ENCODE data around the gene TRAM1L1. TPM values are rescaled to one million over a fixed set of nuclear protein-coding genes. Genes with fewer than 3 reads are reported as not detected.

Gene TRAM1L1
- 4.8 TPM for polyA plus RNA-seq (2013, experiment 1 of 2)
- polyA plus RNA-seq (2013, experiment 2 of 2), result 4.9 TPM

DNA sequence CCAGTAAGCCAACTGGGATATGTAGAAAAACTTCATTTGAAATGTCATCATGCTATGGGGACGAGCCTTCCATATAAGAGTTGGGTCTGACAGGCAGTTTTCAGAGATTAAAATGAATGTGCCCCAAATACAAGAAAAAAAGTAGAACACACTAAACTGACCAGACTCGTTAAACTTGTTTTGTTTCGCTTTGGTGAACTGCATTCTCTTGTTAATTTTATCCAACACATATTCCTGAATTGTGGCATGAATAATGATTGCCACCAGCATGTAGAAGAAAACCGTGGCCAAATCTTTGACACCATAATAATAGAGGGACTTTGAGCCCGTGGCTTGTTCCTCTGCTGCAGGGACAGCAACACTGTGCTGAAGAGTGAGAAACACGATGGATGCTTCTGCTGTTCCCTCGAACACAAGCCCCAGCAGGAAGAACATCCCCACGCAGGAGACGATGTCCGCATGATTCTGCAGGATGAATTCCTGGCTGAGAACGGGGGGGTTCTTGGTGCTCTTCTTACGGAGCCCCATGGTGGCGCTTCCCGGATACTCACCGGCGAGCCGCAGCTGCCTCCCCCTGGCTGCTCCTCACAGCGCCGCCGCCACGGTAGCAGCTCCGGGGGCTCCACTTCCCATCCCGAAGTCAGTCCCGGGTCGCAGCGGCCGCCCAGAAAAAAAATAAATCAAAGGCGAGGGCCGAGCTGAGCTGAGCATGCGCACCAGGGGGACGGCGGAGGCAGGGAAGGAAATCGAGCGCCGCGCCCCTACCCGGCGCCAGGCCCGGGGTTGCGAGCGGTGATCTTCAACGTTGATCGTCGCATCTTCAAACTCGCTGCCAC lies at the start of gene TRAM1L1:
TSS of gene TRAM1L1 (minus strand) at position 711 of the 836 bp plus-strand sequence. CDS start at position 528, 183 bp downstream.
- Histone ChIP-seq H3K27ac (ENCODE audit: low read length, poor library complexity, severe bottlenecking) (peak within 1 kb of the TSS; percentile 4), H2AK5ac (ENCODE audit: low read length, severe bottlenecking) (no peak within 1 kb of the TSS), H3K23ac (ENCODE audit: low read length in 2 of 2) (no peak within 1 kb of the TSS), H3K18ac (ENCODE audit: low read depth in 1 of 2, low read length in 2 of 2) (peak within 1 kb of the TSS; percentile 26 to 75), H2BK5ac (ENCODE audit: low read depth, low read length, poor library complexity, severe bottlenecking) (no peak within 1 kb of the TSS), H2AFZ (ENCODE audit: low read depth, low read length) (peak within 1 kb of the TSS; percentile 11), H3K9me3 (ENCODE audit: control insufficient read depth, low read length) (peaks cover 14% of the 10 kb centered on the region), H3K4ac (ENCODE audit: low read depth in 1 of 2, low read length in 2 of 2) (peak within 1 kb of the TSS in 1 of 2 experiments; percentile 87), H4K91ac (ENCODE audit: low read length) (peak within 1 kb of the TSS; percentile 83), H3K4me3 (ENCODE audit: insufficient read depth in 1 of 2, low read depth in 1 of 2, low read length in 2 of 2) (peak within 1 kb of the TSS; percentile 79 to 85), H3K14ac (ENCODE audit: low read length in 2 of 2) (no peak within 1 kb of the TSS), H3K27me3 (ENCODE audit: control insufficient read depth in 1 of 2, insufficient read depth in 1 of 2, low read length in 2 of 2) (no peaks in the 10 kb centered on the region), H3K79me1 (replicated peaks; ENCODE audit: low read length, poor library complexity, severe bottlenecking) (peaks cover 2% of the 10 kb centered on the region), H3K36me3 (ENCODE audit: control insufficient read depth in 1 of 2, insufficient read depth in 2 of 2, low read depth in 1 of 2, low read length in 2 of 2) (no peaks in the 10 kb centered on the region), H4K8ac (ENCODE audit: low read length) (peak within 1 kb of the TSS; percentile 86), H2BK15ac (ENCODE audit: low read depth, poor library complexity, severe bottlenecking) (no peak within 1 kb of the TSS), H3K4me1 (ENCODE audit: control insufficient read depth, insufficient read depth, low read depth, low read length) (no peaks in the 10 kb centered on the region), H2BK12ac (ENCODE audit: low read length in 2 of 2) (peak within 1 kb of the TSS in 1 of 2 experiments; percentile 83), H3K4me2 (ENCODE audit: low read length, poor library complexity, severe bottlenecking) (peak within 1 kb of the TSS; percentile 77), H3K9ac (ENCODE audit: low read length) (peak within 1 kb of the TSS; percentile 91), H2BK120ac (ENCODE audit: low read depth, low read length) (peak within 1 kb of the TSS; percentile 49)
- DNase-seq, result peak; percentile 79
- 6% methylated on average over 39 of the region's 45 CpGs for WGBS

DNA sequence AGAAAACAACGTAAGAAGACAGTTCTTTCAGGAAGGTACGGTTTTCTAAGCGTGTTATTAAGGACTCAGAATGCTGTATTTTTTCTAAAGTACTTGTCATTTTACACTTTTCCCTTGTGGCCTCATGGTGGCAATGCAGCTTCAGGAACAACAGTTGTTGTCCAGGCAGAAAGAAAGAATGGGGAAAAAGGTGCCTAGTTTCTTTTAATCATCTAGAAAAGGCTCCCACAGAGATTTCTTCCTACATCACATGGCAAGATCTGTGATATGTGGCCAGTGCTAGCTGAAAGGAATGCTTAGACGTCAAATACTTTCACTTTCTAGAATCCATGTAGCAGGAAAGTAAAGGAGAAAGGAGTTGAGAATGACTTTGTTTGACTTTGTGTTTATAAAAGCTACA lies 49.0 kb upstream of the TRAM1L1 start:
- no peak overlapping the region for H2AK5ac ChIP-seq (ENCODE audit: low read length, severe bottlenecking)
- no peak overlapping the region for H3K18ac ChIP-seq (ENCODE audit: low read depth in 1 of 2, low read length in 2 of 2)
- H3K4ac ChIP-seq (ENCODE audit: low read depth in 1 of 2, low read length in 2 of 2), result no peak overlapping the region
- H2BK5ac ChIP-seq (ENCODE audit: low read depth, low read length, poor library complexity, severe bottlenecking), result no peak overlapping the region
- no peak overlapping the region for H4K8ac ChIP-seq (ENCODE audit: low read length)
- H2BK120ac ChIP-seq (ENCODE audit: low read depth, low read length), result no peak overlapping the region
- H3K23ac ChIP-seq (ENCODE audit: low read length in 2 of 2), result no peak overlapping the region
- H3K4me1 ChIP-seq (ENCODE audit: control insufficient read depth, insufficient read depth, low read depth, low read length), result peaks cover 4% of the 10 kb centered on the region
- H3K27ac ChIP-seq (ENCODE audit: low read length, poor library complexity, severe bottlenecking), result no peak overlapping the region
- WGBS, result 36% methylated on average over 2 of the region's 4 CpGs
- DNase-seq, result peak; percentile 90
- no peak overlapping the region for H2BK15ac ChIP-seq (ENCODE audit: low read depth, poor library complexity, severe bottlenecking)
- H2AFZ ChIP-seq (ENCODE audit: low read depth, low read length), result no peak overlapping the region
- H3K9me3 ChIP-seq (ENCODE audit: control insufficient read depth, low read length), result peaks cover 8% of the 10 kb centered on the region
- H3K4me2 ChIP-seq (ENCODE audit: low read length, poor library complexity, severe bottlenecking), result no peak overlapping the region
- no peak overlapping the region for H2BK12ac ChIP-seq (ENCODE audit: low read length in 2 of 2)
- H4K91ac ChIP-seq (ENCODE audit: low read length), result no peak overlapping the region
- no peaks in the 10 kb centered on the region for H3K27me3 ChIP-seq (ENCODE audit: control insufficient read depth in 1 of 2, insufficient read depth in 1 of 2, low read length in 2 of 2)
- peak overlapping the region; percentile 81 for H3K9ac ChIP-seq (ENCODE audit: low read length)
- peak overlapping the region in 1 of 2 experiments; percentile 66 for H3K4me3 ChIP-seq (ENCODE audit: insufficient read depth in 1 of 2, low read depth in 1 of 2, low read length in 2 of 2)
- no peak overlapping the region for H3K14ac ChIP-seq (ENCODE audit: low read length in 2 of 2)
- no peaks in the 10 kb centered on the region for H3K79me1 ChIP-seq (replicated peaks; ENCODE audit: low read length, poor library complexity, severe bottlenecking)
- H3K36me3 ChIP-seq (ENCODE audit: control insufficient read depth in 1 of 2, insufficient read depth in 2 of 2, low read depth in 1 of 2, low read length in 2 of 2), result no peaks in the 10 kb centered on the region

DNA sequence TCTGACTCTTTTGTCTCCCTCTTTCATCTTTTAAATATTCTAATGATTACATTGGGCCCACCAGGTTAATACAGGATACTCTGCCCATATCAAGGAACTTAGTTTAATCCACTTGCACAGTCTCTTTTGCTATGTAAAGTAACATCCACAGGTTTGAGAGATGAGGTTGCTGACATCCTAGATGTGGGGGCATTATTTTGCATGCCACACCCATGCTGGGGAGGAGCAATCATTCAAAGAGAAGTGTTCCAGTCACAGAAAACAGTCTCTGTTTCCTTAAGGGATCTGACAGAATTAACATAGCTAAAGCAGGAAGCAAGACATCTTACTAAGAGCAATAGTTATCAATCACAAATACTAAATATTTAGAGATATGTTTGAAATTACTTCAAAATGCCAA lies 11.5 kb upstream of the TRAM1L1 start:
- H3K27me3 ChIP-seq (ENCODE audit: control insufficient read depth in 1 of 2, insufficient read depth in 1 of 2, low read length in 2 of 2), result no peaks in the 10 kb centered on the region
- no peak overlapping the region for H2AK5ac ChIP-seq (ENCODE audit: low read length, severe bottlenecking)
- H2BK15ac ChIP-seq (ENCODE audit: low read depth, poor library complexity, severe bottlenecking), result no peak overlapping the region
- no peak overlapping the region for H4K91ac ChIP-seq (ENCODE audit: low read length)
- H3K9ac ChIP-seq (ENCODE audit: low read length), result no peak overlapping the region
- H3K27ac ChIP-seq (ENCODE audit: low read length, poor library complexity, severe bottlenecking), result no peak overlapping the region
- no peak overlapping the region for H2BK12ac ChIP-seq (ENCODE audit: low read length in 2 of 2)
- peak overlapping the region; percentile 37 for H4K8ac ChIP-seq (ENCODE audit: low read length)
- no peaks in the 10 kb centered on the region for H3K36me3 ChIP-seq (ENCODE audit: control insufficient read depth in 1 of 2, insufficient read depth in 2 of 2, low read depth in 1 of 2, low read length in 2 of 2)
- no peak overlapping the region for H3K18ac ChIP-seq (ENCODE audit: low read depth in 1 of 2, low read length in 2 of 2)
- H3K4me1 ChIP-seq (ENCODE audit: control insufficient read depth, insufficient read depth, low read depth, low read length), result no peaks in the 10 kb centered on the region
- H3K79me1 ChIP-seq (replicated peaks; ENCODE audit: low read length, poor library complexity, severe bottlenecking), result no peaks in the 10 kb centered on the region
- no peak overlapping the region for H3K4ac ChIP-seq (ENCODE audit: low read depth in 1 of 2, low read length in 2 of 2)
- no peak for DNase-seq
- H2AFZ ChIP-seq (ENCODE audit: low read depth, low read length), result no peak overlapping the region
- H3K14ac ChIP-seq (ENCODE audit: low read length in 2 of 2), result no peak overlapping the region
- no peak overlapping the region for H3K4me3 ChIP-seq (ENCODE audit: insufficient read depth in 1 of 2, low read depth in 1 of 2, low read length in 2 of 2)
- H3K23ac ChIP-seq (ENCODE audit: low read length in 2 of 2), result no peak overlapping the region
- no peaks in the 10 kb centered on the region for H3K9me3 ChIP-seq (ENCODE audit: control insufficient read depth, low read length)
- no peak overlapping the region for H3K4me2 ChIP-seq (ENCODE audit: low read length, poor library complexity, severe bottlenecking)
- H2BK120ac ChIP-seq (ENCODE audit: low read depth, low read length), result no peak overlapping the region
- H2BK5ac ChIP-seq (ENCODE audit: low read depth, low read length, poor library complexity, severe bottlenecking), result no peak overlapping the region

- Histone ChIP-seq H2AK5ac (ENCODE audit: low read length, severe bottlenecking) (no peak overlapping the region), H2BK120ac (ENCODE audit: low read depth, low read length) (no peak overlapping the region), H4K91ac (ENCODE audit: low read length) (no peak overlapping the region), H3K4me3 (ENCODE audit: insufficient read depth in 1 of 2, low read depth in 1 of 2, low read length in 2 of 2) (no peak overlapping the region), H3K27me3 (ENCODE audit: control insufficient read depth in 1 of 2, insufficient read depth in 1 of 2, low read length in 2 of 2) (no peaks in the 10 kb centered on the region), H2BK5ac (ENCODE audit: low read depth, low read length, poor library complexity, severe bottlenecking) (no peak overlapping the region), H3K23ac (ENCODE audit: low read length in 2 of 2) (no peak overlapping the region), H3K9me3 (ENCODE audit: control insufficient read depth, low read length) (no peaks in the 10 kb centered on the region), H2AFZ (ENCODE audit: low read depth, low read length) (no peak overlapping the region), H2BK12ac (ENCODE audit: low read length in 2 of 2) (no peak overlapping the region), H3K36me3 (ENCODE audit: control insufficient read depth in 1 of 2, insufficient read depth in 2 of 2, low read depth in 1 of 2, low read length in 2 of 2) (no peaks in the 10 kb centered on the region), H3K14ac (ENCODE audit: low read length in 2 of 2) (no peak overlapping the region), H3K4me2 (ENCODE audit: low read length, poor library complexity, severe bottlenecking) (no peak overlapping the region), H3K4ac (ENCODE audit: low read depth in 1 of 2, low read length in 2 of 2) (no peak overlapping the region), H3K18ac (ENCODE audit: low read depth in 1 of 2, low read length in 2 of 2) (no peak overlapping the region), H3K27ac (ENCODE audit: low read length, poor library complexity, severe bottlenecking) (no peak overlapping the region), H3K79me1 (replicated peaks; ENCODE audit: low read length, poor library complexity, severe bottlenecking) (no peaks in the 10 kb centered on the region), H3K4me1 (ENCODE audit: control insufficient read depth, insufficient read depth, low read depth, low read length) (no peaks in the 10 kb centered on the region), H3K9ac (ENCODE audit: low read length) (no peak overlapping the region), H2BK15ac (ENCODE audit: low read depth, poor library complexity, severe bottlenecking) (no peak overlapping the region), H4K8ac (ENCODE audit: low read length) (no peak overlapping the region)
- no peak for DNase-seq
- WGBS, result 86% methylated on average over 5 of the region's 5 CpGs
Observed at GRCh38 chr4:117096462-117096861, 11.1 kb upstream of the TRAM1L1 start.
